T1000 (cell line): ENCODE data around the gene TMEM234.
"Not testable (repeated sequence)": the region's sequence is repeated elsewhere in the genome, so short reads cannot be mapped to it uniquely, and the experiment has no call there.

Experiments used
- DNase-seq: peaks from one replicate; lab custom pipeline; 2025; ENCODE audit warnings: mixed read lengths; lab: John Stamatoyannopoulos, UW

TMEM234 gene

DNA sequence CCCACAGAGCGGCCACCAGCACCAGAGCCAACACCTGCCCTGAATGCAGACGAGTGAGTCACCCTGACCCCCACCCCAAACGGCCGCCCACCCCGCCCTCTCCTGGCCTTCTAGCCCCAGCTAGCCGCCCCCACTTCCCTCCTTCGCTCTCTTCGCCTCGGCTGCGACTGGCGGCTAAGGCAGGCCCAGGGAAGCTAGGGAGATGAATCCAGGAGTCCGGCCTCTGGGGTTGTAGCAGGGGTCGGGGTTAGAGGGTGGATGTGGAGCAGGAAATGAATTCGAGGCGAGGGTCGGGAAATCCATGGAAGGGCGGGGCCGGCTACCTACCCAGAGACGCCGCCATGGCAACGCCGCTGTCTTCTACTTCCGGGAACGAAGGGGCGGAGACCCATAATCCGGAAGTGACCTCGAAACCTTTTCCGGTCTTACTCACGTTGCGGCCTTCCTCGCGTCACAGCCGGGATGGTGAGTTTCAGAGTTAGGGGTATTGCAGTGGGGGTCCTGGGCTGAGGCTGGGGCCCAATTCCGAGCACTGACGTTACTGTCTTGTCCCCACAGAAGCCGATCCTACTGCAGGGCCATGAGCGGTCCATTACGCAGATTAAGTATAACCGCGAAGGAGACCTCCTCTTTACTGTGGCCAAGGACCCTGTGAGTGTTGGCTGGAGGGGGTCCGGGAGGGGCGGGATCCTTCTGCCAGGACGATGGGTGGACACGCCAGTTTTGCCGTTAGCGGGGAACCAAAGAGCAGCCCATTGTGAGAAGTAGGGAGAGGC, at the start of gene TMEM234, which contains the start of gene EIF3I:
TMEM234 (minus strand) TSS at position 374 of the 776 bp plus-strand sequence; CDS start at position 343, 31 bp downstream.
EIF3I (plus strand) TSS at position 428 of the 776 bp plus-strand sequence; CDS start at position 463, 35 bp downstream.
- peak; percentile 72 for DNase-seq

DNA sequence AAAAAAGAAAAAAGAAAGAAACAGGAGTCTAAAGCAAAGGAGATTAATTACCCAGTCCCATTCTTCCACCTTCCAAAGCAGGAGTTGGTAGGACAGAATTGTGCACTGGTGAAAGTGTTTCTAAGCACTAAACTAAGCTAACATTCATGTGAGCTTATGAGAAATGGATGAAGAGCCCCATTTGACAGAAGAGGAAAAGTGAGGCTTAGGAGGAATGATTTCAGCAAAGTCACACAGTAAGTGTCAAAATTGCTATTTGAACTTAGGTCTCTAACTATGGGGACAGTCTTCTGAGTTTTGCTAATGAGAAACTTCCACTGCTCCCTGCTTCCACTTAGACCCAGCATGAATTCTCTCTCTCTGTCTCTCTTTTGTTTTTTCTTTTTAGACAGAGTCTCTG, 47.6 kb upstream of the TMEM234 start:
- DNase-seq, result no peak

DNA sequence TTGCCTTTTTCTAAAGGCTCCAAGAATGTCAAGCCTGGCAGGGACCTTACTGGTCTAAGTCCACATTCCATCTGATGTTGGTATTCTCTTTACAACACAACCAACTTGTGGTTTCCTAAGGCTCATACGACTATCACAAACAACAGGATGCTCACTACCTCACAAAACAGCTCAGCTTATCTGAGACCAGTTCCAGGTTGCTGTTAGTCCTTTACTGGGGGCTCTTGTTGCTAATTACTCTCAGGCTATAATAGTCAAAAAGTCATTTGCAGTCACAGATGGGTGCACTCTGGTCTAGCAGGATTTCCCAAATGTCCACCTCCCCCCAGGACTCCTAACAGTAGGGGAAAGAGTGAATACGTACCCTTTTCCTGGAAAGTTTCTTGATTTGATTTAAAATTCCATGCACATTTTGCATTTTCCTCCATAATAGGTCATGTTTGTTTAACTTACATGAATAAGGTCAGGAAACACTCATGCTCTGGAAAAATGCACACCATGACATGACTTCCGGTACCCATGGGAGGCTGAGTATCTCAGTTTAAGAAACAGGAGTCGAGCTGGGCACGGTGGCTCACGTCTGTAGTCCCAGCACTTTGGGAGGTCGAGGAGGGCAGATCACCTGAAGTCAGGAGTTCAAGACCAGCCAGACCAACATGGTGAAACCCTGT, 44.9 kb upstream of the TMEM234 start:
- DNase-seq, result no peak

DNA sequence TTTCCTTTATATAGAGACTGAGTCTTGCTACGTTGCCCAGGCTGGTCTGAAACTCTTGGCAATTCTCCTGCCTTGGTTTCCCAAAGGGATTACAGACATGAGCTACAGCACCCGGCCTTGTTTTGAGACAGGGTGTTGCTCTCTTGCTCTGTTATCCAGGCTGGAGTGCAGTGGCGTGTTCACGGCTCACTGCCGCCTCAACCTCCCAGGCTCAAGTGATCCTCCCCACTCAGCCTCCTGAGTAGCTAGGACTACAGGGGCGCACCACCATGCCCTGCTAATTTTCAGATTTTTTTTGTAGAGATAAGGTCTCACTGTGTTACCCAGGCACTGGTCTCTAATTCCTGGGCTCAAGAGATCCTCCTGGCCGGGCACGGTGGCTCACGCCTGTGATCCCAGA, 43.7 kb upstream of the TMEM234 start:
- DNase-seq, result no peak

DNA sequence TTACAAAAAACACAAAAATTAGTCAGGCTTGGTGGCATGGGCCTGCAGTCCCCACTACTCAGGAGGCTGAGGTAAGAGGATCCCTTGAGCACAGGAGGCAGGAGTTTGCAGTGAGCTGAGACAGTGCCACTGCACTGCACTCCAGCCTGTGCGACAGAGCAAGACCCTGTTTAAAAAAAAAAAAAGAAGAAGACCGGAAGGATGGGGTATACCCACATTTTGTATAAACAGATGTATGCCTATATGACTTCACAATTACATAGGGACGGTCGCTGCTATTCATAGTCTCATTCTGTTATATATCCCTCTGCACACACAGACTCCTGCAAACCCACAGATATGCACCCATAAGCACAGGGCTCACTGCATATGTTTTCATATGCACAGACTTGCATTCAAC, 41.6 kb upstream of the TMEM234 start:
- DNase-seq, result no peak

DNA sequence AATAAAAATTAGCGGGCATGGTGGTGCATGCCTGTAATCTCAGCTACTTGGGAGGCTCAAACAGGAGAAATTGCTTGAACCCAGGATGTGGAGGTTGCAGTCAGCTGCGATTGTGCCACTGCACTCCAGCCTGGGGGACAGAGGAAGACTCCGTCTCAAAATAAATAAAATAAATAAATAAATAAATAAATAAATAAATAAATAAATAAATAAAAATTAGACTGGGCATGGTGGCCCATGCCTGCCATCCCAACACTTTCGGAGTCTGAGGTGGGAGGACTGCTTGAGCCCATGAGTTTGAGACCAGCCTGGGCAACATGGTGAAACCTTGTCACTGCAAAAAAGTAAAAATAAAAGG, 41.1 kb upstream of the TMEM234 start:
- not testable (repeated sequence) for DNase-seq

DNA sequence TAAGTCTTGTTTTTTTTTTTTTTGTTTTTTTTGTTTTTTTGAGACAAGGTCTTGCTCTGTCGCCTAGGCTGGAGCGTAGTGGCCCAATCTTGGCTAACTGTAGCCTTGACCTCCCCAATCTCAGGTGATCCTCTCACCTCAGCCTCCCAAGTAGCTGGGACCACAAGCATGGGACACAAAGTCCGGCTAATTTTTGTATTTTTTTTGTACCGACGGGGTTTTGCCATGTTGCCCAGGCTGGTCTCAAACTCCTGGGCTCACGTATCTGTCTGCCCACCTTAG, 35.0 kb upstream of the TMEM234 start:
- no peak for DNase-seq

DNA sequence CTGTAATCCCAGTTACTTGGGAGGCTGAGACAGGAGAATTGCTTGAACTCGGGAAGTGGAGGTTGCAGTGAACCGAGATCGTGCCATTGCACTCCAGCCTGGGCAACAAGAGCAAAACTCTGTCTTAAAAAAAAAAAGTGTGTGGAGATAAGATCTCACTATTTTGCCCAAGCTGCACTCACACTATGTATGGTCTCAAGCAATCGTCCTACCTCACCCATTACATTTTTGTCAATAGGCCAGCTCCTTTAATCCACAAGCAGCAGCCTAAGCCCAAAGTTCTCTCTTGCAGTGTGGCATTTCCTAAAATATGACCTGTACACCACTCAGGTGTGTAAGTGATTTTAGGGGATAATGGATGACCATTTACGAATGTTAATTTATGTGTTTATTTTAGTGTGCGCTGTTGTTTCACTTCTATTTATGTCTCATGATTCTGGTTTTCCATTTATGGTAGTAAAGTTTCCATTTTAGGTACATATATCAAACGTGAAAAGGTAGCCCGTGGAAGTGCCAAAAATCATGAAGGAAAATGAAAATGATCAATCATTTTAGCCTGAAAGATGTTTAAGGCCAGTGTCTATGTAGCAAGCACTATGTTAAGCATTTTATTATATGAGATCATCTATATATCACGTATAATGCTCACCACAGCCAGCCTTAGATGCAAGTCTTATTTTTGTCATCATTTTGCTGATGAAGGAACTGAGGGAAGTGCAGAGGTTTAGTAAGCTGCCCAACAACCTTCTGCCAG, 34.5 kb upstream of the TMEM234 start:
- no peak for DNase-seq

DNA sequence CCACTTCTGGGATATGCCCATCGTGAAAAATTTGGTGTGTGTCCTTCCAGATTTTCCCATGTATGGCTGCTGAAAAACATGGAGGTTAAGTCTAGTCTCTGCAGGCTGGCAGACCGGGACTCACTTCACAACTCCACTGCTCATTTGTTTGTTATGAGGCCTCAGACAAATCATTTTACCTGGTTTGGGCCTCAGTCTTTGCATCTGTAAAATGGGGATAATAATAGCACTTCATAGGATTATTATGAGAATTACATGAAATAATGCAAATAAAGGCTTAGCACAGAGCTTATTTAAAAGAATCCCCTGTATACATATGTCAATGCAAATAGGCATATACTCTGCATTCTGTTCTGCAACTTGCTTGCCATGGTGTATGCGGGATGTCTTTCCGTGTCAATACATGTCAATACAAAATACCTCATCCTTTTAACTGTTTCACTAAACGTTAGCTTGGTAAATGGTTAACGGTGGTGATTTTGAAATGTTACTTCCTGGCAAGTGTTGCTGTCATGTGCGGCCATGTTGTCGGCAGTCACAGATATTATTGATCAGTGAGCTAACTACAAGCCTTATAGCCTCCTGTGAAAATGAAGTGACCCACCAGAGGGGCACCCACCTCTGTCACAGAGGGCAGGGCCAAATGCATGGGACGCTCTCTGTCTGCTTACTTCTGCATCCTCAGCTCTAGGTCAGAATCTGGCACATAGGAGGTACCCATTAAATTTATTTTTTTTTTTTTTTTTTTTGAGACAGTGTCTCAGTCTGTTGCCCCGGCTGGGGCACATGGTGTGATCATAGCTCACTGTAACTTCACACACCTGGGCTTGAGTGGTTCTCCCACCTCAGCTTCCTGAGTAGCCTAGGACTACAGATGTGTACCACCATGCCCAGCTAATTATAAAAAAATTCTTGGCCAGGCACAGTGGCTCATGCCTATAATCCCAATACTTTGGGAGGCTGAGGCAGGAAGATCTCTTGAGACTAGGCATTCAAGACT, 33.2 kb upstream of the TMEM234 start:
- DNase-seq, result no peak

DNA sequence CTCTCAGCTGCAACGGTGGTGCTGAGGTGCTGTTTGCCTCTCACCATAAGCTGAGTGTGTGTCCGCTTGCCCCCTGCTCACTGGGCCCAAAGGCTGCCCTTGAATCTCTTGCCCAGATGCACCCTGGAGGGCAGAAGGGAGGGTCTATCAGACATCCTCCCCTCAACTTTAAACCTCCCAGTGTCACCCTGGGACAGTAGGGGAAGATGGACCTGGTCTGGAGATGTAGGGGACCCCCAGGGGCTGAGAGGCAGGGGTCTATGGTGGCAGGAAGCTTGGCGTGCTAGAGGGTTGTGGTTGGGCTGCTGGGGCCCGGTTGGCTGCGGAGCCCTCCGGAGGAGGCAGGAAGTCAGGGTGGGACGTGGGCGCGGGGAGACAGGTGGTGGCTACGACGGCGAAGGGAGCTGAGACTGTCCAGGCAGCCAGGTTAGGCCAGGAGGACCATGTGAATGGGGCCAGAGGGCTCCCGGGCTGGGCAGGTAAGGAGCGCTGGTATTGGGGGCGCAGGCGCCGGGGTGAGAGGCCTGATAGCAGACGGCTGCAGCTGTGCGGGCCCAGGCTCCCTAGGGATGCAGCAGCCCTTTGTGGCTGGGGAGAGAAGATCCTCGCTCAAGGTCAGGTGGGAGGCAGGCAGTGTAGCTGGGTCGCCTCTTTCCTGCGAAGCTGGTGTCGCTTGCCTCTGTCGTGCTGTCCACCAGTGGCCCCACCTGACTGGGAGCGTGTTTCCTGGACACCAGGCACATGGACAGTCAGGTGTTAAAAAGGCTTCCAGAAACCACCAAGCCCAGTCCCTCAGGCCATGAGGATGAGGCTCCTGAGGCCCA, 29.0 kb upstream of the TMEM234 start, which contains the start of gene LCK:
LCK (plus strand) TSS at position 373 of the 824 bp plus-strand sequence. CDS start 23,065 bp downstream, outside the sequence.
- no peak for DNase-seq

DNA sequence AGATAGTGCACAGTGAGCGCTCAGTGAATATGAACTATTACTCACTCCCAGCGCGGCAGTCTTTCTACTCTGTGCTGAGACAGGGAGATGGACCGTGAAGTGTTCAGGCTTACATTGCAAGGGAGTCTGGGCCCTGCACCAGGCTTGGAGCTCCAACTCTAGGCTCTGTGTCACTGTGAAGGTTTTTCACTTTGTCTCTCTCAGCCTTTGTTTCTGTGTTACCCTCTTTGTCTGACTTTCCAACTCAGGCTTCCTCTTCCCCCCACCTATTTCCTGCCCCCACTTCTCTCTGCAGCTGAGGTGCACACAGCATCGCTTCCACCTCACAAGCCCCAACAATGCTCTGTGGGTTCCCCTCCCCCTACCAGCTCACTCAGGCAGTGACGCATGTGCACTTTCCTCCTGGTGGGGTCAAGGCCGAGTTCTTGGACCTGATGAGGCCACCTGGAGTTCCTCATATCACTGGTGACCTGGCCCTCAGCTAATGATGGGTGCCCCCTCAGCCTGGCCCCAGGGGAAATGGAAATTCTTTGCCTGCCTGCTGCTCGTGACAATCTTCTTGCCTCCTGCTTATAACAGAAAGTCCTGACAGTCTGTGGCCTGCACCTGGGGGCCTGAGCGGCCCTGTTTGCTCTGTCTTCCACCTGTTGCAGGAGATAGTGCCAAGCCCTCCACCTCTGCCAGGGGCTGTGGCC, 27.8 kb upstream of the TMEM234 start:
- no peak for DNase-seq

DNA sequence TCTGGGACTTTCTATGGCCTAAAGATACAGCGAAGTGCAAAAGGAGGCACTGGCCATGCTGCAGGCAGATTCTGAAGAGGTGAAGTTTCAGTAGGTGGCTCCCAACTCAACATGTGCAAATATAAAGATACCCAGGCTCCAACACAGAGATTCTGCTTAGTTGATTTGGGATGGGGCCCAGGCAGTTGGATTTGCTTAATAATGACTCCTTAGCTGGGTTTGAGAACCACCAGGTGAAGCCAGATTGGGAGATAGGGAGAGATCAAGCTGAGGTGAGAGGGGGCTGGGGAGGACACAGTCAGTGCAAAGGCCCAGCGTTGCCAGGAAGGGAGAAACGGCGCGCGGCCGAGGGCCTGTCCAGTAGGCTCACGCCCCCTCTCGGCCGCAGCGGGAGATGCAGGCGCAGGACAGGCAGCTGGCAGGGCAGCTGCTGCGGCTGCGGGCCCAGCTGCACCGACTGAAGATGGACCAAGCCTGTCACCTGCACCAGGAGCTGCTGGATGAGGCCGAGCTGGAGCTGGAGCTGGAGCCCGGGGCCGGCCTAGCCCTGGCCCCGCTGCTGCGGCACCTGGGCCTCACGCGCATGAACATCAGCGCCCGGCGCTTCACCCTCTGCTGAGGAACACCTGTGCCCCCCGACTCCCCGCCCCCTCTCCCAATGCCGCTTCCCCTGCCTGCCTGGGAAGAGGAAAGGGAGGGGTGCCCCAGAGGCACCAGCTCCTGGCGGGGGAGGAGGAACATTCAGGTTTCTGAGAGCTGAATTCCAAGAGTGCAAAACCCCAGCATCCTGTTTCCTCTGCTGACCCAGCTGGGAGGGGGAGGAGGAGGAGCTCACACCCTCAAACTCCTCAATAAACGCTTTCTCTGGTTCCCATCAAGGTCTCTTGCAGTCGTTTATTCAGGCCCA, 26.1 kb upstream of the TMEM234 start:
- no peak for DNase-seq

DNA sequence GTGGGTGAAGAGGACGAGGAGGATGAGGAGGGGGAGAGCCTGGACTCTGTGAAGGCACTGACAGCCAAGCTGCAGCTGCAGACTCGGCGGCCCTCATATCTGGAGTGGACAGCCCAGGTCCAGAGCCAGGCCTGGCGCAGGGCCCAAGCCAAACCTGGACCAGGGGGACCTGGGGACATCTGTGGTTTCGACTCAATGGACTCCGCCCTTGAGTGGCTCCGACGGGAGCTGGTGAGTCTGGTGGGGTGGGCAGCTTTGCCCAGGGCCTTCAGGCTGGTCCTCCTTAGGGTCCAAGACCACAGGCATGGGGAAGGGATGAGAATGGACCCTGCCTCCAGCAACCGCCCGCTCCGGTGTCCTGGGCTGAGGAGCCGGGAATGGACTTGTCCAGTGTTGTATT, 25.3 kb upstream of the TMEM234 start:
- no peak for DNase-seq

DNA sequence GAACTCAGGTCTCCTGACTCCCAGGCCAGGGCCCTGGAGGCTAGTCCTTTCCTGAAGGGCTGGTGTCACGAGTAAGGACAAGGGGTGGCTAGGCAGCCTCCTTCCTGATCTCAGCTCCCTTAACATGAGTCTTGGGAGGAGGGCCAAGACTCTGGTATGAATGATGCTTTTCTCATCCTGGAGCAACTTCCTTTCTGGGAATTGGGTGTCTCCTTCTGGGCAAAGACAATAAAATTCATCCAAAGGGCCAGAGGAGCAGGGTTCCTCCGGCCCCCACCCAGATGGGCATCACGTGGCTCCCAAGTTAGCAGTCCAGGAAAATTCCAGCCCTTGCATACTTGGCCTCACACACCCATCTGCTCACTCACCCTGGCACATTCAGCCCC, 24.7 kb upstream of the TMEM234 start, which contains the start of gene FAM167B:
FAM167B (plus strand) TSS at position 335 of the 386 bp plus-strand sequence. CDS start 200 bp downstream, outside the sequence.
- no peak for DNase-seq

DNA sequence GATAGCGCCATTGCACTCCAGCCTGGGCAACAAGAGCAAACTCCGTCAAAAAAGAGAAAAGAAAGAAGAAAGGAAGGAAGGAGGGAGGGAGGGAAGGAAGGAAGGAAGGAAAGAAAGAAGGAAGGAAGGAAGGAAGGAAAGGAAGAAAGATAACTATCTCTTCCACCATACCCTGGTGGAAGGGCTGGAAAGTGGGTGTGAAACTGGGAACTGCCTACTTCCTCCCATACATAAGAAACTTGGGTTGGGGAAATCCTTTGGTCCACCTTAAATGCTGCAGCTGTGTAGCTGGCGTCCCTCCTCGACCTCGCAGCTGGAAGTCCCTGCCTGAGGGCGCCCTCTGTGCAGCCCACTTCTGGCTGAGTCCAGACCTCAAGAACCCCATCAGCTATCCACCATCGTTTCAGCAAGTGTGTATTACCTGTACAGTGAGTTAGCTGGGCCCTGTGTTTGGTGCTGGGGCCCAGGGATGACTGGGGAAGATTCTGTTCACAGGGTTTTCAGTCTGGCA, 20.2 kb upstream of the TMEM234 start:
- DNase-seq, result no peak

DNA sequence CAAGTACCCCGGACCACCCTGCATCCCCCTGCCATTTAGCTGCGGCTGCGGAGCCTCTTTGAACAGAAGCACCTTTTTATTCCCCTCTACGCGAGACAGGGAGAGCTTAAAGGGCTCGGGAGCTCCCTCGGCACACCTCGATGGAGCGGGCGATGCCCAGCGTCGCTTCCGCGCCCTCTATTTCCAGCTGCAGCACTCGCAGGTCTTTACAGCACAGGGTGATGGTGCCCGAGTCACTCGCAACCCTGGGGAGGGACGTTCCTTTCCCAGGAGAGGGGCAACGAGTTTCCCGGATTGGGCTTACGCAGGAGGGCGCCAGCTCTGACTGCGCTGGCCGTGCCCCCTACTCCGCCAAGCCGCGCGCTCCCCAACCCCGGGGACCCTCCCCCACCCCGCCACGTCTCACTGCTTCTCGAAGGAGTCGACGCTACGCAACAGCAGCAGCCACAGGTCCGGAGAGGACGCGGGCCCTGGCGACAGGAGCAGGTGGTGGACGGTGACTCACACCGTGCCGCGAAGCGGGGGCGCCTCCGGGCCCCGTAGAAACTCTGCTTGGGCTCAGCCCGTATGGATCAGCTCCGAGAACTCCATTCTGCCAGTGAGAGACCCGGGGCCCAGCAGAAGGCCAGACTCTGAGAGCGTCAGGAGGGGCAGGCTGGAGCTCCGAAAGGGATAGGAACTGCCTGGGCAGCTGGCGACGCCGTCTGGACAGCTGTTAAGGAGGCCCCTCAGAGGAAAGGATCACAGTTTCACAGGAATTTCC, 19.0 kb upstream of the TMEM234 start:
- no peak for DNase-seq

DNA sequence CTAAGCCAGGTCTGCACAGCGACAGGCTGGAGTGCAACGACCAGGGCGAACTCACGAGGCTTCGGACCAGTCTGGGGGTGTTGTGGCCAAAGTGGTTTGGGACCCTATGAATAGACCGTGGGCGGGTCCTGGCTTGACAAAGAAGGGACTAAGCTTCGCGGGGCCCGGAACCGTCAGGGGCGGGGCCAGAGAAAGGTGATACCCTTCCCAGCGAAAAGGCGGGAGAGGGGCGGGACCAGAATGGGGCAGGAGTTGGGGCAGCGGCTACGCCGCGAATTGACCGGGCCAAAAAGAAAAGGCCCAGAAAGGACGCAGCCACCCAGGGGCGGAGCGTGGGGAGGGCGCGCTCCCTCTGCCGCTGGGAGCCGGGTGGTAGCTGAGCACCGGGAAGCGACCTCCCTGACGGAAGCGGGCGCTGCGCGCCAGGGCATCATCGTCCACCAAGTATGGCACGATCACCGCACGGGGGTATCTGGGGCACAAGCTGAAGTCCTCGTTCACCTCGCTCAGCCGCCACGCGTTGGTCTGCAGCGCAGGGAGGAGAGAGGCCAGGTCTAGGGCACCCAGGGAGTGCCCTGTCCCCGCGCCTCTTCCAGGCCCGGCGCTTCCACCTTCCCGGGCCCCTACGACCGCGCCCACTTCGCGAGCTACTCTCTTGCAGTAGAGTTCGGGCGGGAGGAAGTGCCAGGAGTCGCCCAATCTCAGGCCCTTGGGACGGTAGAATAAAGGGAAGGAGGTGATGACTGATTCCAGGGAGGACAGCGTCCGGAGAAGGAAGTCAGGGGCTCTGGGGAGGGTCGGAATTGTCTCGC, 18.2 kb upstream of the TMEM234 start:
- no peak for DNase-seq
